Tibial artery (tissue), 4 donors: Measurements from ENCODE around the gene UCK2.

Experiments
- DNase-seq, 2 donors: peaks; one replicate each; pipeline ENCODE4 v3.0.0-alpha.2; 2019
- H3K27ac ChIP-seq, 2 donors: fragments of 200-600 bp; sonication (generic) in 1 of 2; 1 replicate in 1 of 2; 2 replicates in 1 of 2; pipeline ENCODE4 v1.5.1; 2018 to 2019; ENCODE audit warnings: mild to moderate bottlenecking in 1 of 2
- H3K27me3 ChIP-seq, 2 donors: fragments of 200-600 bp; sonication (generic) in 1 of 2; one replicate each; pipeline versions ENCODE4 v1.5.1 to v1.6.0; 2016 to 2019
- H3K36me3 ChIP-seq, 3 donors: fragments of 200-600 bp; sonication (generic) in 2 of 3; one replicate each; pipeline ENCODE4 v1.5.1; 2016 to 2019; ENCODE audit warnings: mild to moderate bottlenecking in 2 of 3
- H3K4me1 ChIP-seq, 4 donors: fragments of 200-600 bp; sonication (generic) in 2 of 4; 1 replicate in 3 of 4; 2 replicates in 1 of 4; pipeline ENCODE4 v1.5.1; 2016 to 2019
- H3K4me3 ChIP-seq, 2 donors: fragments of 200-600 bp; sonication (generic) in 1 of 2; 1 replicate in 1 of 2; 2 replicates in 1 of 2; pipeline ENCODE4 v1.5.1; 2018 to 2019; ENCODE audit warnings: mild to moderate bottlenecking in 2 of 2
- H3K9me3 ChIP-seq, 3 donors: fragments of 200-600 bp; sonication (generic) in 1 of 3; one replicate each; pipeline ENCODE4 v1.5.1; 2016 to 2019
- CTCF ChIP-seq, 2 experiments: fragments of 200-600 bp in 1 of 2; fragments of 450-650 bp in 1 of 2; IDR thresholded peaks; one replicate each; pipeline ENCODE4 v1.5.1; 2017 to 2019; ENCODE audit warnings: antibody characterized with exemption in 2 of 2, mild to moderate bottlenecking in 1 of 2, moderate library complexity in 1 of 2
- intact Hi-C: fragments of 100-400 bp; cut with DNase I; formaldehyde crosslinking; loops from one replicate; pipeline ENCODE4 v1.15.0; 2023; ENCODE audit warnings: low total_unique reads

The UCK2 gene

GRCh38 chr1:165852871-165853270 is 25.5 kb downstream of the UCK2 start:
- intact Hi-C loops: no loop called here
- Histone ChIP-seq H3K4me3 (no peak overlapping the region), H3K9me3 (no peaks in the 10 kb centered on the region), H3K27me3 (no peaks in the 10 kb centered on the region), H3K27ac (no peak overlapping the region), H3K36me3 (no peaks in the 10 kb centered on the region), H3K4me1 (peaks cover 0 to 22% (median 4%) of the 10 kb centered on the region in 4 donors)
- no peak for TF ChIP-seq CTCF (IDR thresholded peaks at IDR 0.05)
- DNase-seq: no peak

GRCh38 chr1:165853528-165854075 is 26.2 kb downstream of the UCK2 start:
- H3K27me3 ChIP-seq: no peaks in the 10 kb centered on the region
- DNase-seq: no peak
- no peak overlapping the region for H3K27ac ChIP-seq
- no peaks in the 10 kb centered on the region for H3K36me3 ChIP-seq
- intact Hi-C loops: no loop called here
- no peaks in the 10 kb centered on the region for H3K9me3 ChIP-seq
- no peak overlapping the region for H3K4me3 ChIP-seq
- peaks cover 0 to 29% (median 8%) of the 10 kb centered on the region in 4 donors for H3K4me1 ChIP-seq
- no peak for TF ChIP-seq CTCF (IDR thresholded peaks at IDR 0.05)

- intact Hi-C loops: no loop called here
- Histone ChIP-seq H3K36me3 (no peaks in the 10 kb centered on the region), H3K9me3 (no peaks in the 10 kb centered on the region), H3K27ac (no peak overlapping the region), H3K4me1 (peaks cover 0 to 30% (median 8%) of the 10 kb centered on the region in 4 donors), H3K27me3 (no peaks in the 10 kb centered on the region), H3K4me3 (no peak overlapping the region)
- DNase-seq: no peak
- no peak for TF ChIP-seq CTCF (IDR thresholded peaks at IDR 0.05)
Measured at GRCh38 chr1:165854101-165854845, 26.9 kb downstream of the UCK2 start.

GRCh38 chr1:165855010-165855838 is 27.8 kb downstream of the UCK2 start:
- H3K4me3 ChIP-seq: no peak overlapping the region
- H3K36me3 ChIP-seq: no peaks in the 10 kb centered on the region
- no peak for TF ChIP-seq CTCF (IDR thresholded peaks at IDR 0.05)
- DNase-seq: no peak
- H3K27ac ChIP-seq: no peak overlapping the region
- no peaks in the 10 kb centered on the region for H3K27me3 ChIP-seq
- intact Hi-C loops: no loop called here
- H3K4me1 ChIP-seq: peaks cover 0 to 30% (median 8%) of the 10 kb centered on the region in 4 donors
- H3K9me3 ChIP-seq: no peaks in the 10 kb centered on the region

- Histone ChIP-seq H3K4me1 (peaks cover 0 to 30% (median 8%) of the 10 kb centered on the region in 4 donors), H3K4me3 (no peak overlapping the region), H3K27ac (no peak overlapping the region), H3K9me3 (no peaks in the 10 kb centered on the region), H3K27me3 (no peaks in the 10 kb centered on the region), H3K36me3 (no peaks in the 10 kb centered on the region)
- no peak for TF ChIP-seq CTCF (IDR thresholded peaks at IDR 0.05)
- DNase-seq: no peak
- intact Hi-C loops: no loop called here
Measured at GRCh38 chr1:165856021-165856420, 28.6 kb downstream of the UCK2 start.
